Mesendoderm (in vitro differentiated cells): ENCODE data around the gene PPP4R4.

Experiments
- DNase-seq: peaks from one replicate; pipeline ENCODE4 v3.0.0; 2013
- H2AK5ac ChIP-seq: 2 replicates; pipeline ENCODE4 v1.6.1; 2013; ENCODE audit warnings: low read length, inconsistent platforms
- H2BK120ac ChIP-seq: 2 replicates; pipeline ENCODE4 v1.6.1; 2013; ENCODE audit warnings: low read depth, mild to moderate bottlenecking, low read length, moderate library complexity, mixed read lengths
- H2BK15ac ChIP-seq: replicated peaks from 2 replicates; pipeline ENCODE4 v1.6.1; 2013; ENCODE audit warnings: low read depth, mild to moderate bottlenecking, moderate library complexity
- H2BK5ac ChIP-seq: 2 replicates; pipeline ENCODE4 v1.6.1; 2013; ENCODE audit warnings: low read length, inconsistent platforms
- H3K18ac ChIP-seq: 2 replicates; pipeline ENCODE4 v1.6.1; 2013; ENCODE audit warnings: mild to moderate bottlenecking, low read length, mixed read lengths
- H3K23ac ChIP-seq: one replicate; pipeline ENCODE4 v1.6.1; 2013; ENCODE audit warnings: low read length
- H3K27ac ChIP-seq: 2 replicates; pipeline ENCODE4 v1.5.1; 2013; ENCODE audit warnings: low read depth, mild to moderate bottlenecking, inconsistent platforms, low read length, moderate library complexity
- H3K27me3 ChIP-seq: 2 replicates; pipeline ENCODE4 v1.6.1; 2013; ENCODE audit warnings: low read length, control low read depth, mild to moderate bottlenecking, inconsistent platforms; ENCODE audit not compliant: insufficient read depth, poor library complexity
- H3K36me3 ChIP-seq: 2 replicates; pipeline ENCODE4 v1.6.1; 2013; ENCODE audit warnings: low read length, inconsistent platforms; ENCODE audit not compliant: control insufficient read depth, insufficient read depth
- H3K4ac ChIP-seq: one replicate; pipeline ENCODE4 v1.6.1; 2013; ENCODE audit warnings: low read depth, mild to moderate bottlenecking, low read length, moderate library complexity
- H3K4me1 ChIP-seq: 2 replicates; pipeline ENCODE4 v1.6.1; 2013; ENCODE audit warnings: low read depth, low read length, inconsistent platforms; ENCODE audit not compliant: control insufficient read depth
- H3K4me2 ChIP-seq: 2 replicates; pipeline ENCODE4 v1.6.1; 2013; ENCODE audit warnings: low read length
- H3K4me3 ChIP-seq: 2 replicates; pipeline ENCODE4 v1.5.1; 2013; ENCODE audit warnings: mild to moderate bottlenecking, low read length
- H3K56ac ChIP-seq: one replicate; pipeline ENCODE4 v1.6.1; 2013; ENCODE audit warnings: low read length
- H3K79me1 ChIP-seq: 2 replicates; pipeline ENCODE4 v1.6.1; 2013; ENCODE audit warnings: low read length, inconsistent platforms
- H3K79me2 ChIP-seq: 2 replicates; pipeline ENCODE4 v1.6.1; 2013; ENCODE audit warnings: mild to moderate bottlenecking, low read length; ENCODE audit not compliant: control insufficient read depth, insufficient read depth
- H3K9ac ChIP-seq: 2 replicates; pipeline ENCODE4 v1.6.1; 2013; ENCODE audit warnings: low read length, inconsistent platforms
- H4K5ac ChIP-seq: one replicate; pipeline ENCODE4 v1.6.1; 2013; ENCODE audit warnings: low read length
- H4K8ac ChIP-seq: one replicate; pipeline ENCODE4 v1.6.1; 2013; ENCODE audit warnings: low read depth, mild to moderate bottlenecking, control low read depth, low read length, moderate library complexity
- WGBS: extraction: QIAGEN DNeasy Blood & Tissue Kit; methylation state at CpG from one replicate; pipeline ENCODE4 v1.1.7; 2013; ENCODE audit warnings: low lambda C conversion rate, missing lambda C conversion rate; ENCODE audit not compliant: insufficient coverage; ENCODE audit errors: extremely low coverage; 5-methylcytosine and 5-hydroxymethylcytosine counted together

The PPP4R4 gene

DNA sequence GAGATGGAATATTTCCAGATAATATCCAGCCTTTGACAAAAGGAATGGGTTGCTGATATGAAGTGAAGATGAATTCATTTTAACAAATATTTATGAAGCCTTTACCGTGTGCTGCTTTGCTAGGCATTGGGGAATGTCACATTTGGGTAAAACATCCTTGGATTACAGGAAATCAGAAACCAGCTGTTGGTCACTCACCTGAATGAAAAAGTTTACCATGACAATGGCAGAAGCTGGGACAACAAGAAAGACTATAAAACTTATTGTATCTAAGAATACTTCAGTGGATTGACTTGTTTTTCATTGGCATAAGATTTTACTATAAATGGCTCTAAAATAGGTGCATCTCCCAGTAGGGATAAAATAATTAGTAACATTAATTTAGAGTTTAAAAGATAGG, 19.7 kb downstream of the PPP4R4 start:
- Histone ChIP-seq H3K79me1 (no peaks in the 10 kb centered on the region), H4K5ac (no peak overlapping the region), H3K9ac (no peak overlapping the region), H3K36me3 (no peaks in the 10 kb centered on the region), H3K23ac (no peak overlapping the region), H4K8ac (no peak overlapping the region), H3K79me2 (no peaks in the 10 kb centered on the region), H3K56ac (no peak overlapping the region), H3K27me3 (no peaks in the 10 kb centered on the region), H3K18ac (no peak overlapping the region), H3K4me2 (no peak overlapping the region), H3K4me3 (no peak overlapping the region), H3K4me1 (no peaks in the 10 kb centered on the region), H2BK15ac (no peak overlapping the region), H3K4ac (no peak overlapping the region), H2BK120ac (no peak overlapping the region), H2AK5ac (no peak overlapping the region), H3K27ac (no peak overlapping the region), H2BK5ac (no peak overlapping the region)
- no peak for DNase-seq
- no CpG with 5 or more reads among the region's 1 CpG for WGBS

DNA sequence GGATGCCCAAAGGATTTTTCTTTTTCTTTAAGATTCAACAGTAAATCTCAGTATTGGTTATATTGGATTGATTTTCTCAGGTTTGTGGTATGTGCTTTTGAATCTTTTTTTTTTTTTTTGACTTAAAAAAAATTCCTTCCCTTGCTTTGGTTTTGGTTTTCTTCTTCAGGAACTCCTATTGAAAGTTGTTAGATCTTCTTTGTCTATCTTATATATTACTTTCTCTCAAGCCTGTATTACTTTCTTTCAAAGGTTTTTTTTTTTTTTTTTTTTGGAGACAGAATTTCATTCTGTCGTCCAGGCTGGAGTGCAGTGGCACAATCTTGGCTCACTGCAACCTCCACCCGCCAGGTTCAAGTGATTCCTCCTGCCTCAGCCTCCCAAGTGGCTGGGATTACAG, 21.9 kb downstream of the PPP4R4 start:
- no peaks in the 10 kb centered on the region for H3K27me3 ChIP-seq
- no peaks in the 10 kb centered on the region for H3K79me1 ChIP-seq
- no peak overlapping the region for H4K5ac ChIP-seq
- H4K8ac ChIP-seq, result no peak overlapping the region
- DNase-seq, result no peak
- H3K27ac ChIP-seq, result no peak overlapping the region
- no peak overlapping the region for H3K9ac ChIP-seq
- H2BK120ac ChIP-seq, result no peak overlapping the region
- H3K36me3 ChIP-seq, result no peaks in the 10 kb centered on the region
- no peak overlapping the region for H3K18ac ChIP-seq
- H3K79me2 ChIP-seq, result no peaks in the 10 kb centered on the region
- H2BK5ac ChIP-seq, result no peak overlapping the region
- no peak overlapping the region for H2BK15ac ChIP-seq
- H3K4me2 ChIP-seq, result no peak overlapping the region
- no peak overlapping the region for H3K4me3 ChIP-seq
- no CpG with 5 or more reads among the region's 2 CpGs for WGBS
- H3K23ac ChIP-seq, result no peak overlapping the region
- H3K4me1 ChIP-seq, result no peaks in the 10 kb centered on the region
- H3K4ac ChIP-seq, result no peak overlapping the region
- H3K56ac ChIP-seq, result no peak overlapping the region
- H2AK5ac ChIP-seq, result no peak overlapping the region

- no CpG with 5 or more reads among the region's 2 CpGs for WGBS
- H3K27me3 ChIP-seq, result no peaks in the 10 kb centered on the region
- H2AK5ac ChIP-seq, result no peak overlapping the region
- no peaks in the 10 kb centered on the region for H3K79me1 ChIP-seq
- H2BK5ac ChIP-seq, result no peak overlapping the region
- DNase-seq, result no peak
- H3K23ac ChIP-seq, result no peak overlapping the region
- H3K4me1 ChIP-seq, result no peaks in the 10 kb centered on the region
- H3K27ac ChIP-seq, result no peak overlapping the region
- H3K4ac ChIP-seq, result no peak overlapping the region
- H3K4me2 ChIP-seq, result no peak overlapping the region
- no peak overlapping the region for H4K5ac ChIP-seq
- no peak overlapping the region for H2BK15ac ChIP-seq
- H3K9ac ChIP-seq, result no peak overlapping the region
- H3K36me3 ChIP-seq, result no peaks in the 10 kb centered on the region
- no peak overlapping the region for H3K18ac ChIP-seq
- no peak overlapping the region for H4K8ac ChIP-seq
- no peaks in the 10 kb centered on the region for H3K79me2 ChIP-seq
- H3K4me3 ChIP-seq, result no peak overlapping the region
- H2BK120ac ChIP-seq, result no peak overlapping the region
- no peak overlapping the region for H3K56ac ChIP-seq
Observed at GRCh38 chr14:94203473-94204210, 29.5 kb downstream of the PPP4R4 start.

DNA sequence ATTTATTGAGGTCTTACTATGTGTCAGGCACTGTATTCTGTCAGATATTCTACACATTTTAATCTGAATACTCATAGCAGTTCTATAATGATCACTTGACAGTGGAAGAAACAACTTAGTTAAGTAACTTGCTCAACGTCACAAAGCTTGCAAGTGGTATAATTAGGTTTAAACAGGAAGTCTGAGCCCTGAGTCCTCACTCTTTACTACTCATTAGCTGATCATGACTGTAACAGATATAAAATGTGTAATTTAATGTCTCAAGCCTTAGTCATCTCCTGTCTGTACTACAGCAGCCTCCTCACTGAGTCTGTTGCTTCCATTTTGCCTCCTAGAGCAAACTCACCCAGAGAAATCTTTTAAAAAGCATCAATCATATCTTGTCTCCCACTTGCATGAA, 38.9 kb downstream of the PPP4R4 start:
- Histone ChIP-seq H3K4me2 (no peak overlapping the region), H3K4me1 (no peaks in the 10 kb centered on the region), H3K9ac (no peak overlapping the region), H3K27ac (no peak overlapping the region), H4K5ac (no peak overlapping the region), H3K79me2 (no peaks in the 10 kb centered on the region), H2BK5ac (no peak overlapping the region), H3K23ac (no peak overlapping the region), H2AK5ac (no peak overlapping the region), H2BK15ac (no peak overlapping the region), H2BK120ac (no peak overlapping the region), H4K8ac (no peak overlapping the region), H3K18ac (no peak overlapping the region), H3K4me3 (no peak overlapping the region), H3K79me1 (no peaks in the 10 kb centered on the region), H3K4ac (no peak overlapping the region), H3K36me3 (no peaks in the 10 kb centered on the region), H3K27me3 (no peaks in the 10 kb centered on the region), H3K56ac (no peak overlapping the region)
- WGBS, result no CpG with 5 or more reads among the region's 1 CpG
- DNase-seq, result no peak

- no peak overlapping the region for H3K27ac ChIP-seq
- no peak overlapping the region for H3K56ac ChIP-seq
- no peak overlapping the region for H3K4me3 ChIP-seq
- H2BK15ac ChIP-seq, result no peak overlapping the region
- no peak overlapping the region for H4K8ac ChIP-seq
- no peak overlapping the region for H3K4me2 ChIP-seq
- no peak for DNase-seq
- H3K36me3 ChIP-seq, result no peaks in the 10 kb centered on the region
- H2AK5ac ChIP-seq, result no peak overlapping the region
- no peak overlapping the region for H3K4ac ChIP-seq
- no peaks in the 10 kb centered on the region for H3K4me1 ChIP-seq
- no peak overlapping the region for H2BK120ac ChIP-seq
- no peak overlapping the region for H4K5ac ChIP-seq
- no peak overlapping the region for H2BK5ac ChIP-seq
- no peak overlapping the region for H3K18ac ChIP-seq
- no peak overlapping the region for H3K23ac ChIP-seq
- H3K9ac ChIP-seq, result no peak overlapping the region
- WGBS, result no CpG with 5 or more reads among the region's 2 CpGs
- H3K79me1 ChIP-seq, result no peaks in the 10 kb centered on the region
- no peaks in the 10 kb centered on the region for H3K27me3 ChIP-seq
- H3K79me2 ChIP-seq, result no peaks in the 10 kb centered on the region
Observed at GRCh38 chr14:94213741-94214140, 39.6 kb downstream of the PPP4R4 start.

DNA sequence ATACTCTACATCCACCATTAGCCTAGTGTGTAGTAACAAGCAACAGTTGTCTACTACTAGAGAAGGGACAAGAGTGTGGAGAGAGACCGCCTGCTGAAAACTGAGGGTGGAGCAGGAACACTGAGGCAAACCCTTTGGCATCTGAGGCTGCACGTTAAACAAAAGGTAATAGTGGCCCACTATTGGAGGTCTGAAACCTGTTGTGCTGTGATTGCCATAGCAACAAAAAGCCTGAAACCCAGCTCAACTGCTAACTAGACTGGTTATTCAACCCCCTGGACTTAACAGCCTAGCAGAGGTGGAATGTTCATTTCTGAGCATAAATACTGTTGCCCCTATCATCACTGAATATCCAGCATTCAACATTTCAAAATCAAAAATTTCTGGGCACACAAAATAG, 43.0 kb downstream of the PPP4R4 start:
- no peak overlapping the region for H2BK5ac ChIP-seq
- H3K23ac ChIP-seq, result no peak overlapping the region
- H3K79me1 ChIP-seq, result no peaks in the 10 kb centered on the region
- H3K4ac ChIP-seq, result no peak overlapping the region
- H3K4me3 ChIP-seq, result no peak overlapping the region
- no peak overlapping the region for H3K18ac ChIP-seq
- peak; percentile 51 for DNase-seq
- H3K9ac ChIP-seq, result no peak overlapping the region
- no peak overlapping the region for H2BK120ac ChIP-seq
- H2BK15ac ChIP-seq, result no peak overlapping the region
- no peaks in the 10 kb centered on the region for H3K4me1 ChIP-seq
- no peaks in the 10 kb centered on the region for H3K36me3 ChIP-seq
- no peaks in the 10 kb centered on the region for H3K79me2 ChIP-seq
- no peak overlapping the region for H3K27ac ChIP-seq
- WGBS, result no CpG with 5 or more reads among the region's 2 CpGs
- H4K8ac ChIP-seq, result no peak overlapping the region
- H3K4me2 ChIP-seq, result no peak overlapping the region
- no peak overlapping the region for H4K5ac ChIP-seq
- H3K27me3 ChIP-seq, result no peaks in the 10 kb centered on the region
- no peak overlapping the region for H3K56ac ChIP-seq
- no peak overlapping the region for H2AK5ac ChIP-seq
